Activated CD4-positive, alpha-beta T cell treated with anti-CD3 and anti-CD28 coated beads, Interleukin-2, amount 10 ng/mL, durations not matched to agents 24 days and 14 days (primary cell): ENCODE data around the gene TEX12. TPM values are rescaled to one million over a fixed set of nuclear protein-coding genes. Genes with fewer than 3 reads are reported as not detected.
A peak's percentile ranks its signal among the peaks of the same experiment; 100 is the strongest.

Source experiments
- DNase-seq: peaks from one replicate; pipeline ENCODE4 v3.0.0; 2022
- H3K27ac Mint-ChIP-seq: one replicate; pipeline ENCODE4 v1.8.0; 2022; ENCODE audit warnings: mild to moderate bottlenecking, mixed read lengths
- H3K27me3 Mint-ChIP-seq: one replicate; pipeline ENCODE4 v1.8.0; 2022; ENCODE audit warnings: mixed read lengths
- H3K36me3 Mint-ChIP-seq: one replicate; pipeline ENCODE4 v1.8.0; 2022; ENCODE audit warnings: low read depth, mild to moderate bottlenecking, mixed read lengths
- H3K4me1 Mint-ChIP-seq: one replicate; pipeline ENCODE4 v1.8.0; 2021; ENCODE audit warnings: mixed read lengths
- H3K4me3 Mint-ChIP-seq: one replicate; pipeline ENCODE4 v1.8.0; 2022; ENCODE audit warnings: mild to moderate bottlenecking, moderate library complexity, mixed read lengths
- H3K9me3 Mint-ChIP-seq: one replicate; pipeline ENCODE4 v1.8.0; 2021; ENCODE audit warnings: mixed read lengths
- intact Hi-C: fragments of 100-400 bp; cut with micrococcal nuclease; formaldehyde crosslinking; loops from one replicate; pipeline ENCODE4 v1.15.1; 2023
- total RNA-seq: library from RNA; stranded (reverse); gene quantifications from 2 replicates; pipeline ENCODE4 v1.2.3, GENCODE V29; 2022

Gene TEX12
- total RNA-seq, 1 donor from 2014 or later, result not detected

DNA sequence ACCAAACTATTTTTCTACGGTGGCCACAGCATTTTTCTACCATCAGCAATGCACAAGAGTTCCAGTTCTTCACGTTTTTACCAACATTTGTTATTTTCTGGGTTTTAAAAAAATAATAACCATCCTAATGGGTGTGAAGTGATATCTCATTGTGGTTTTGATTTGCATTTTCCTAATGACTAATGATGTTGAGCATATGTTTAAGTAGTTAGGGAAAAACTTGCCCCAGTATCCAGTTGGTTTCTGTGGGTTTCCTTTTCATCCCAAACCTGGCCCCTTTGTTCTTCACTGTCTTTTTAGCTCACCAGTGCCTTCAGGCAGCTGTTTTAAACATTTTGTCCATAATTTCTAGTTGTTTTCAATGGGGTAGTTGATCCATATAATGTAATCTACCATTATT is 44.4 kb downstream of the TEX12 start:
- Mint-ChIP-seq H3K27ac (no peak overlapping the region), H3K4me3 (no peak overlapping the region), H3K27me3 (peaks cover 23% of the 10 kb centered on the region), H3K36me3 (no peaks in the 10 kb centered on the region), H3K4me1 (peaks cover 10% of the 10 kb centered on the region), H3K9me3 (no peaks in the 10 kb centered on the region)
- intact Hi-C loops, result loop anchor here (10.0 kb wide), 2 partner anchors 243 to 903 kb away; no protein-coding TSS in a partner anchor
- no peak for DNase-seq

DNA sequence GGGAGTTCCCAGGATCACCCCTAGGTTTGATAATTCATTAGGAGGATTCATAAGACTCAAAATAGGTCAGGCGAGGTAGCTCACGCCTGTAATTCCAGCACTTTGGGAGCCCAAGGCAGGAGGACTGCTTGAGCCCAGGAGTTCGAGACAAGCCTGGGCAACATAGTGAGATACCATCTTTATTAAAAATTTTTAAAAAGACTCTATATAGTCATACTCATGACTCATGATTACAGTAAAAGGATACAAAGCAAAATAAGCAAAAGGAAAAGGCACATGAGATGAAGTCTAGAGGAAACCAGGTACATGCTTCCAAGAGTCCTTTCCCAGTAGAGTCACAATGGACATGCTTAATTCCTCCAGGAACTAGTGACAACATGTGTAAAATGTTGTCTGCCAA is 45.1 kb downstream of the TEX12 start:
- H3K27me3 Mint-ChIP-seq, result peaks cover 20% of the 10 kb centered on the region
- H3K36me3 Mint-ChIP-seq, result no peaks in the 10 kb centered on the region
- peaks cover 10% of the 10 kb centered on the region for H3K4me1 Mint-ChIP-seq
- no peak overlapping the region for H3K4me3 Mint-ChIP-seq
- no peak overlapping the region for H3K27ac Mint-ChIP-seq
- no peaks in the 10 kb centered on the region for H3K9me3 Mint-ChIP-seq
- intact Hi-C loops, result loop anchor here (10.0 kb wide), 2 partner anchors 243 to 903 kb away; no protein-coding TSS in a partner anchor
- no peak for DNase-seq

DNA sequence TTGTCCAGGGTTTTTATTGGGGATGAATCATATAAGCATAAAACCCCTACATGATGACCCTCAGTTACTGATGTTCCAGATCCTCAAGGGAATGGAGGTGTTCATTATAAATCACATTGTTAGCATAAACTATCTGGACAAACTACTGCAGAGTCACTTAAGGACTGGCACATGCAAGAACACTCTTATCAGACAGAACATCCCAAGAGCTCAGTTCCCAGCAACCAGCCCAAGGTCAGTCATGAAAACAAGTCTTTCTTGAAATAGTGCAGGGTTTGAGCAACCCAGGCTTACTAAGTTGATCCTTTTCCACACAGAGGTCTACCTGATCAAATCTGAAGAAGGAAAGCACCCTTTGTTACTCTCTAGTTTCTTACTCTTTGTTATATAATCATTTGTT is 45.5 kb downstream of the TEX12 start:
- Mint-ChIP-seq H3K36me3 (no peaks in the 10 kb centered on the region), H3K9me3 (no peaks in the 10 kb centered on the region), H3K27me3 (peaks cover 20% of the 10 kb centered on the region), H3K27ac (no peak overlapping the region), H3K4me3 (no peak overlapping the region), H3K4me1 (peaks cover 10% of the 10 kb centered on the region)
- intact Hi-C loops, result loop anchor here (10.0 kb wide), 2 partner anchors 242 to 902 kb away; no protein-coding TSS in a partner anchor
- no peak for DNase-seq

DNA sequence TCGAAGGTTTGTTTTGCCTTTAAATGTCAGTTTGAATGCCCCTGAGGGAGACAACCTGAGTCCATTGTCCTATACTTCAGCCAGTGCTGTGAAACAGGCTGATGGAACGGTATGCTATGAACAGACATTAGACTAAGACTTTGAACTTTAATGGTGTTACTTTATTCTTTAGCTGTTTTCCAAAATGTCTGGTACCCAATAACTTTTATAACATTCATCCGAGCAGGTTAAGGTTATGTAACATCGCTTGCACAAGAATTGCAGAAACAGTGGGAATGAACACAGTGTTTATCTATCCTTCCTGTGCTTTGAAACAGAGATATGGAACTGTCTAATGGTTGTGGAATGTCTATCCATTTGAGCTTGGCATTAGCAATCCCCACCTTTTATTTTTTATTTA is 46.6 kb downstream of the TEX12 start:
- peaks cover 10% of the 10 kb centered on the region for H3K4me1 Mint-ChIP-seq
- DNase-seq, result no peak
- intact Hi-C loops, result loop anchor here (10.0 kb wide), 2 partner anchors 241 to 901 kb away; no protein-coding TSS in a partner anchor
- H3K36me3 Mint-ChIP-seq, result no peaks in the 10 kb centered on the region
- H3K27ac Mint-ChIP-seq, result no peak overlapping the region
- no peaks in the 10 kb centered on the region for H3K9me3 Mint-ChIP-seq
- H3K4me3 Mint-ChIP-seq, result no peak overlapping the region
- peaks cover 20% of the 10 kb centered on the region for H3K27me3 Mint-ChIP-seq

DNA sequence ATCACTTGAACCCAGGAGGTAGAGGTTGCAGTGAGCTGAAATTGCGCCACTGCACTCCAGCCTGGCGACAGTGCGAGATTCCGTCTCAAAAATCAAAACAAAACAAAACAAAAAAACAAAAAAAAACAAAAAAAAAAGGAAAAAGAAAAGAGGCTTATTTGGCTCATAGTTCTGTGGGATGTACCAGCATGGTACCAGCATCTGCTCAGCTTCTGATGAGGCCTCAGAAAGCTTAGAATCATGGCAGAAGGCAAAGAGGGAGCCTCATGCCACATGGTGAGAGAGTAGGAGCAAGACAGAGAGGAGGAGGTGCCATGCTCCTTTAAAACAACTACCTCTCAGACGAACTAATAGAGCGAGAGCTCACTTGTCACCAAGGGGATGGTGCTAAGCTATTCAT is 48.4 kb downstream of the TEX12 start:
- Mint-ChIP-seq H3K27ac (no peak overlapping the region), H3K9me3 (no peaks in the 10 kb centered on the region), H3K27me3 (peaks cover 12% of the 10 kb centered on the region), H3K4me3 (no peak overlapping the region), H3K36me3 (no peaks in the 10 kb centered on the region), H3K4me1 (peaks cover 17% of the 10 kb centered on the region)
- no peak for DNase-seq
- intact Hi-C loops, result loop anchor here (5.0 to 10.0 kb wide), 3 partner anchors 239 to 1317 kb away; no protein-coding TSS in a partner anchor

DNA sequence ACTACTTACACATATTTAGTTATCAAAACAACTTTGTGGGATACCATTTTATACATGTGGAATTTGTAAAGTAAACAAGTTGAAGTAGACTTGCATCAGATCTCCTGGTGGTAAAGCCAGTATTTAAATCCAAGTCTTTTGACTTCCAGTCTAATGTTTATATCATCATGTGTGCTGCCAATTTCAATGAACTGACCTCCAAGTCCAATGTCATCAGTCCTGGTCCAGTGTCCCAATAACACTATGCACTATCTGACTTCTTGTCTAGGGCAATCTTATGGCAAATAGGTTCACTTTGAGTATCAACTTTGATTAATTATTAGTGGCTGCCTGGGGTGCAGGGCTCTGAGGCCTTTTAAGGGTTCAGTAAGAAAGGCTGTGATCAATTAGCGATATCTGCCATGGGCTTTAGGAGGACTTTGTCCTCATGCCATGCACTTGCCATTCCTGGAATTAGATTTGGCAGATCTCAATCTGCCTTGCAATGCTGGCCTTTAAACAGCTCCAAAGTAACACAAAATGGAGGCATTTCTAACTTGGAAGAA is 49.5 kb downstream of the TEX12 start:
- peaks cover 11% of the 10 kb centered on the region for H3K4me1 Mint-ChIP-seq
- H3K4me3 Mint-ChIP-seq, result no peak overlapping the region
- peaks cover 10% of the 10 kb centered on the region for H3K27me3 Mint-ChIP-seq
- no peaks in the 10 kb centered on the region for H3K36me3 Mint-ChIP-seq
- no peak overlapping the region for H3K27ac Mint-ChIP-seq
- no peaks in the 10 kb centered on the region for H3K9me3 Mint-ChIP-seq
- no peak for DNase-seq
- intact Hi-C loops, result loop anchor here (5.0 to 10.0 kb wide), 3 partner anchors 238 to 1316 kb away; no protein-coding TSS in a partner anchor

DNA sequence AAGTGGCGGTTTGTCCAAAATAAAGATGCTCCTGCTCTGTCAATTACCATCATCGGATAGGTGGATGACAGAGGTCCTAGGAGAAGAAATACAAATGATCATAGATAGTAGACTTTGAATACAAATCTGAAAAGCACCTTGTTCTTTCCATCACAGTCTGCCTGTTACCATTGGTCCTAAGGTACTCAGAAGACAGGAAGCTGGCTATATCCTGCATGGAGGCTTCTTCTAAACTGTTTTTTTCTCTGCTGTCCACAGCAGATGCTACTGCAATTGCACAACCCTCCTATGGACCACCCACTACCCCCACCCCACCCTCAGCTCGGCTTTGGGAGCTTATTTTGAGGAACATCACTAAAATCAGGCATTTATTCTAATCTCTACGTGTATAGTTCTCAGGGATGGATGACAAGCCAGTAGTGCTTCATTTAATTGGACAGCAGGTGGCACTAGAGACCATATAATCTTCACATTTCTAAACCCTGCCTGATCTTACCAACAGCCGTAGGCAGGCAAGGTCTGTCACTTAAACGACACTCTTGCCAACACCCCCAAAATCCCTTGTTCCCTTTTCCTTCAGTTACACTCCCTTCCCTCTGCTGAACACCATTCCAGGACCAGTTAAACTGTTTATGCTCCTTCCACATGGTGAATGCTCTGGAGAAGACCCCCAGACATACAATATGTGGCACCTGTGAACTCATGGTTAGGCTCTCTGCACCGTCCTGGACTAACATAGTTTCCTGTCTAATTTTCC is 52.5 kb downstream of the TEX12 start:
- no peaks in the 10 kb centered on the region for H3K36me3 Mint-ChIP-seq
- H3K4me1 Mint-ChIP-seq, result peaks cover 10% of the 10 kb centered on the region
- peaks cover 8% of the 10 kb centered on the region for H3K27me3 Mint-ChIP-seq
- intact Hi-C loops, result loop anchor here (1.0 to 10.0 kb wide), 7 partner anchors 61 to 1313 kb away; no protein-coding TSS in a partner anchor
- no peaks in the 10 kb centered on the region for H3K9me3 Mint-ChIP-seq
- H3K4me3 Mint-ChIP-seq, result no peak overlapping the region
- DNase-seq, result peak; percentile 86
- no peak overlapping the region for H3K27ac Mint-ChIP-seq

DNA sequence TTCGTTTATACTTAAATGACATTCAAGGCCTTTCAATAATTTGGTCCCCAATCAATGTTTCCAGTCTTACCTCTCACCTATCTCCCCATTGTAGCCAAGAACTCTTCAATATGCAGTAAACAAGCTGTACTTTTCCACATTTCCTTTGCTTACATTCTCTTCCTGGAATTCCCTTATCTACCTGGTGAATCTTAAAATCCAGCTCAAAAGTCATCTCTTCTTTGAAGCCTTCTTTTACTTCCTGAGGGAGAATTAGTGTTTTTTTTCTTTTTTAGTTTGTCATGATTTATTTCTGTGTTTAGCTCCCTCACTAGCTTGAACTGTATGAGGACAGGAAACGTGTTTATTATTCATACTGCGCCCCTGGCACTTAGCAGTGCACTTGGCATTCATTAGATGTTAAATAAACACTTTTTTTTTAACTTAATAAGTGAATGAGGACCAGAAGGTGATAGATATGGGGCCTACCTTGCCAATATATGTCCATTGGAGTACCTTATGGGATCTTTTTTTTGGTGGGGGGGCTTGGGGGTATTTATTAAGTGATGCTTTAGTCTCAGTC is 54.2 kb downstream of the TEX12 start:
- peaks cover 12% of the 10 kb centered on the region for H3K4me1 Mint-ChIP-seq
- no peak overlapping the region for H3K4me3 Mint-ChIP-seq
- H3K27me3 Mint-ChIP-seq, result peaks cover 3% of the 10 kb centered on the region
- DNase-seq, result no peak
- no peaks in the 10 kb centered on the region for H3K36me3 Mint-ChIP-seq
- no peaks in the 10 kb centered on the region for H3K9me3 Mint-ChIP-seq
- no peak overlapping the region for H3K27ac Mint-ChIP-seq
- intact Hi-C loops, result no loop called here

Other genes starting within 250 kb of the TEX12 start
- not detected in 2 replicates for gene C11orf52, start 248.5 kb upstream of the TEX12 start, total RNA-seq
- 22.2 and 23.3 TPM in 2 replicates for gene DIXDC1, start 230.0 kb upstream of the TEX12 start, total RNA-seq
- 59.2 and 61.8 TPM in 2 replicates for gene DLAT, start 142.0 kb upstream of the TEX12 start, total RNA-seq
- gene PIH1D2, start 93.4 kb upstream of the TEX12 start, total RNA-seq, result 0.21 and 0.59 TPM in 2 replicates
- gene NKAPD1, start 93.1 kb upstream of the TEX12 start, total RNA-seq, result 24.4 and 27.0 TPM in 2 replicates
- gene TIMM8B, start 80.6 kb upstream of the TEX12 start, total RNA-seq, result 86.3 and 89.7 TPM in 2 replicates
- gene SDHD, start 80.5 kb upstream of the TEX12 start, total RNA-seq, result 95.2 and 101 TPM in 2 replicates
- 0.12 TPM in 1 of 2 replicates, not detected in the other for gene IL18, start 3.3 kb upstream of the TEX12 start, total RNA-seq
- 0.83 and 1.1 TPM in 2 replicates for gene BCO2, start 8.1 kb downstream of the TEX12 start, total RNA-seq
- 33.1 and 34.4 TPM in 2 replicates for gene PTS, start 59.1 kb downstream of the TEX12 start, total RNA-seq
- gene PLET1, start 93.5 kb downstream of the TEX12 start, total RNA-seq, result not detected in 2 replicates